Measurements from ENCODE around the gene TOB2.

Gene TOB2

DNA sequence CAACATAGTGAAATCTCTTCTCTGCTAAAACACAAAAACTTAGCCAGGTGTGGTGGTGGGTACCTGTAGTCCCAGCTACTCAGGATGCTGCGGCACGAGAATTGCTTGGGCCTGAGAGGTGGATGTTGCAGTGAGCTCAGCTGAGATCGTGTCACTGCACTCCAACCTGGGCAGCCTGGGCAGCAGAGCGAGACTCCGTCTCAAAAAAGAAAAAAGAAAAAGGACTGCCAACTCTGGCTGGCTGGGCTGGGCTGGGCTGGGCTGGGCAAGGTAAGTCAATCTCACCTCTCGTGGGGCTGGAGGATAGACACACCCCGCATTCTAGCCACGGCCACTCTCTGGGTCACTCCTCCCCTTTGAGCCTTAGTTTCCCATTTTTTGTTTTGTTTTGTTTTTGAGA is 37.9 kb downstream of the TOB2 start:
- Histone ChIP-seq H3K4me1 (ENCODE audit: control insufficient read depth, insufficient read depth, low read length) (no peaks in the 10 kb centered on the region), H3K9me3 (ENCODE audit: control insufficient read depth, insufficient read depth, low read depth, low read length) (no peaks in the 10 kb centered on the region), H3K27ac (ENCODE audit: extremely low read depth, low read depth, low read length) (no peak overlapping the region), H3K4me3 (ENCODE audit: low read depth, low read length) (no peak overlapping the region), H3K36me3 (ENCODE audit: control insufficient read depth in 2 of 2, insufficient read depth in 1 of 2, low read length in 2 of 2) (no peaks in the 10 kb centered on the region)
- ChIA-PET POLR2A (interaction anchor here (0.5 to 1.0 kb wide), 5 partner anchors 60 to 373 kb away, joined by 3 to 11 read pairs (median 4); partner anchors contain the start of genes ACO2 and PHF5A), CTCF (interaction anchor here (0.6 to 3.2 kb wide), 4 partner anchors 36 to 466 kb away, joined by 3 to 23 read pairs (median 4); no protein-coding TSS in a partner anchor)
- TF ChIP-seq, protein P1, sequence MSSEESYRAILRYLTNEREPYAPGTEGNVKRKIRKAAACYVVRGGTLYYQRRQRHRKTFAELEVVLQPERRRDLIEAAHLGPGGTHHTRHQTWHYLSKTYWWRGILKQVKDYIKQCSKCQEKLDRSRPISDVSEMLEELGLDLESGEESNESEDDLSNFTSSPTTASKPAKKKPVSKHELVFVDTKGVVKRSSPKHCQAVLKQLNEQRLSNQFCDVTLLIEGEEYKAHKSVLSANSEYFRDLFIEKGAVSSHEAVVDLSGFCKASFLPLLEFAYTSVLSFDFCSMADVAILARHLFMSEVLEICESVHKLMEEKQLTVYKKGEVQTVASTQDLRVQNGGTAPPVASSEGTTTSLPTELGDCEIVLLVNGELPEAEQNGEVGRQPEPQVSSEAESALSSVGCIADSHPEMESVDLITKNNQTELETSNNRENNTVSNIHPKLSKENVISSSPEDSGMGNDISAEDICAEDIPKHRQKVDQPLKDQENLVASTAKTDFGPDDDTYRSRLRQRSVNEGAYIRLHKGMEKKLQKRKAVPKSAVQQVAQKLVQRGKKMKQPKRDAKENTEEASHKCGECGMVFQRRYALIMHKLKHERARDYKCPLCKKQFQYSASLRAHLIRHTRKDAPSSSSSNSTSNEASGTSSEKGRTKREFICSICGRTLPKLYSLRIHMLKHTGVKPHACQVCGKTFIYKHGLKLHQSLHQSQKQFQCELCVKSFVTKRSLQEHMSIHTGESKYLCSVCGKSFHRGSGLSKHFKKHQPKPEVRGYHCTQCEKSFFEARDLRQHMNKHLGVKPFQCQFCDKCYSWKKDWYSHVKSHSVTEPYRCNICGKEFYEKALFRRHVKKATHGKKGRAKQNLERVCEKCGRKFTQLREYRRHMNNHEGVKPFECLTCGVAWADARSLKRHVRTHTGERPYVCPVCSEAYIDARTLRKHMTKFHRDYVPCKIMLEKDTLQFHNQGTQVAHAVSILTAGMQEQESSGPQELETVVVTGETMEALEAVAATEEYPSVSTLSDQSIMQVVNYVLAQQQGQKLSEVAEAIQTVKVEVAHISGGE (tag by site-specific recombination; conservative IDR thresholded peaks at IDR 0.05; ENCODE audit: low read depth) = no peak
- no peak for TF ChIP-seq ZNF292 (tag by site-specific recombination; IDR thresholded peaks at IDR 0.05; ENCODE audit: borderline replicate concordance, low read depth)
- no peak for TF ChIP-seq ZNF112 (tag by site-specific recombination; IDR thresholded peaks at IDR 0.05)
- TF ChIP-seq ZSCAN30 (tag by site-specific recombination; IDR thresholded peaks at IDR 0.05) = no peak
- TF ChIP-seq ZBTB21 (tag by site-specific recombination; IDR thresholded peaks at IDR 0.05) = no peak
- TF ChIP-seq ZNF677 (tag by site-specific recombination; IDR thresholded peaks at IDR 0.05) = no peak
- no peak for TF ChIP-seq HOXD13 (CRISPR knock-in tag; IDR thresholded peaks at IDR 0.05; ENCODE audit: borderline replicate concordance)
- TF ChIP-seq ZNF48 (tag by site-specific recombination; IDR thresholded peaks at IDR 0.05) = no peak
- no peak for TF ChIP-seq KLF1 (tag by site-specific recombination; IDR thresholded peaks at IDR 0.05)
- TF ChIP-seq ZNF138 (tag by site-specific recombination; IDR thresholded peaks at IDR 0.05; ENCODE audit: borderline replicate concordance) = no peak
- TF ChIP-seq, protein P2, sequence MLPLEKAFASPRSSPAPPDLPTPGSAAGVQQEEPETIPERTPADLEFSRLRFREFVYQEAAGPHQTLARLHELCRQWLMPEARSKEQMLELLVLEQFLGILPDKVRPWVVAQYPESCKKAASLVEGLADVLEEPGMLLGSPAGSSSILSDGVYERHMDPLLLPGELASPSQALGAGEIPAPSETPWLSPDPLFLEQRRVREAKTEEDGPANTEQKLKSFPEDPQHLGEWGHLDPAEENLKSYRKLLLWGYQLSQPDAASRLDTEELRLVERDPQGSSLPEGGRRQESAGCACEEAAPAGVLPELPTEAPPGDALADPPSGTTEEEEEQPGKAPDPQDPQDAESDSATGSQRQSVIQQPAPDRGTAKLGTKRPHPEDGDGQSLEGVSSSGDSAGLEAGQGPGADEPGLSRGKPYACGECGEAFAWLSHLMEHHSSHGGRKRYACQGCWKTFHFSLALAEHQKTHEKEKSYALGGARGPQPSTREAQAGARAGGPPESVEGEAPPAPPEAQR (tag by site-specific recombination; IDR thresholded peaks at IDR 0.05) = no peak
- TF ChIP-seq, protein P3, sequence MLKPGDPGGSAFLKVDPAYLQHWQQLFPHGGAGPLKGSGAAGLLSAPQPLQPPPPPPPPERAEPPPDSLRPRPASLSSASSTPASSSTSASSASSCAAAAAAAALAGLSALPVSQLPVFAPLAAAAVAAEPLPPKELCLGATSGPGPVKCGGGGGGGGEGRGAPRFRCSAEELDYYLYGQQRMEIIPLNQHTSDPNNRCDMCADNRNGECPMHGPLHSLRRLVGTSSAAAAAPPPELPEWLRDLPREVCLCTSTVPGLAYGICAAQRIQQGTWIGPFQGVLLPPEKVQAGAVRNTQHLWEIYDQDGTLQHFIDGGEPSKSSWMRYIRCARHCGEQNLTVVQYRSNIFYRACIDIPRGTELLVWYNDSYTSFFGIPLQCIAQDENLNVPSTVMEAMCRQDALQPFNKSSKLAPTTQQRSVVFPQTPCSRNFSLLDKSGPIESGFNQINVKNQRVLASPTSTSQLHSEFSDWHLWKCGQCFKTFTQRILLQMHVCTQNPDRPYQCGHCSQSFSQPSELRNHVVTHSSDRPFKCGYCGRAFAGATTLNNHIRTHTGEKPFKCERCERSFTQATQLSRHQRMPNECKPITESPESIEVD (tag by site-specific recombination; IDR thresholded peaks at IDR 0.05) = no peak
- TF ChIP-seq ZSCAN16 (tag by site-specific recombination; IDR thresholded peaks at IDR 0.05) = no peak

DNA sequence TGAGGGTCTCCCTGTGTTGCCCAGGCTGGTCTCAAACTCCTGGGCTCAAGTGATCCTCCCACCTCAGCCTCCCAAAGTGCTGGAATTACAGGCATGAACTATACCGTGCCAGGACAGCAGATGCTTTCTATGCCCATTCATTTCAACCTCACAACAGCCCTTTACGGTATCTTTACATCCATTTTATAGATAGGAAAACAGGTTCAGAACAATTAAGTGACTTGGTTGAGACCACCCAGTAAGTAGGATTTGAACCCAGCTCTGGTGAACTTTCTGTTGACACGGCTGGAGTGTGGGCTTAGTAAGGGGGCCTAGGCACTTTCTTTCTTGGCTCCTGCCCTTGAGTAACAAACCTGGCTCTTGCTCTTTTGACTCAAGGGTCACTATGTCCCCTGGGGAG is 39.2 kb downstream of the TOB2 start:
- TF ChIP-seq, protein P4, sequence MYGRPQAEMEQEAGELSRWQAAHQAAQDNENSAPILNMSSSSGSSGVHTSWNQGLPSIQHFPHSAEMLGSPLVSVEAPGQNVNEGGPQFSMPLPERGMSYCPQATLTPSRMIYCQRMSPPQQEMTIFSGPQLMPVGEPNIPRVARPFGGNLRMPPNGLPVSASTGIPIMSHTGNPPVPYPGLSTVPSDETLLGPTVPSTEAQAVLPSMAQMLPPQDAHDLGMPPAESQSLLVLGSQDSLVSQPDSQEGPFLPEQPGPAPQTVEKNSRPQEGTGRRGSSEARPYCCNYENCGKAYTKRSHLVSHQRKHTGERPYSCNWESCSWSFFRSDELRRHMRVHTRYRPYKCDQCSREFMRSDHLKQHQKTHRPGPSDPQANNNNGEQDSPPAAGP (tag by site-specific recombination; IDR thresholded peaks at IDR 0.05) = no peak
- no peak for TF ChIP-seq ZNF561 (tag by site-specific recombination; IDR thresholded peaks at IDR 0.05; ENCODE audit: borderline replicate concordance)
- no peak for TF ChIP-seq ZNF843 (tag by site-specific recombination; IDR thresholded peaks at IDR 0.05)
- TF ChIP-seq, protein P5, sequence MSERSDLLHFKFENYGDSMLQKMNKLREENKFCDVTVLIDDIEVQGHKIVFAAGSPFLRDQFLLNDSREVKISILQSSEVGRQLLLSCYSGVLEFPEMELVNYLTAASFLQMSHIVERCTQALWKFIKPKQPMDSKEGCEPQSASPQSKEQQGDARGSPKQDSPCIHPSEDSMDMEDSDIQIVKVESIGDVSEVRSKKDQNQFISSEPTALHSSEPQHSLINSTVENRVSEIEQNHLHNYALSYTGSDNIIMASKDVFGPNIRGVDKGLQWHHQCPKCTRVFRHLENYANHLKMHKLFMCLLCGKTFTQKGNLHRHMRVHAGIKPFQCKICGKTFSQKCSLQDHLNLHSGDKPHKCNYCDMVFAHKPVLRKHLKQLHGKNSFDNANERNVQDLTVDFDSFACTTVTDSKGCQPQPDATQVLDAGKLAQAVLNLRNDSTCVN (tag by site-specific recombination; optimal IDR thresholded peaks at IDR 0.05) = no peak
- TF ChIP-seq, protein P6, sequence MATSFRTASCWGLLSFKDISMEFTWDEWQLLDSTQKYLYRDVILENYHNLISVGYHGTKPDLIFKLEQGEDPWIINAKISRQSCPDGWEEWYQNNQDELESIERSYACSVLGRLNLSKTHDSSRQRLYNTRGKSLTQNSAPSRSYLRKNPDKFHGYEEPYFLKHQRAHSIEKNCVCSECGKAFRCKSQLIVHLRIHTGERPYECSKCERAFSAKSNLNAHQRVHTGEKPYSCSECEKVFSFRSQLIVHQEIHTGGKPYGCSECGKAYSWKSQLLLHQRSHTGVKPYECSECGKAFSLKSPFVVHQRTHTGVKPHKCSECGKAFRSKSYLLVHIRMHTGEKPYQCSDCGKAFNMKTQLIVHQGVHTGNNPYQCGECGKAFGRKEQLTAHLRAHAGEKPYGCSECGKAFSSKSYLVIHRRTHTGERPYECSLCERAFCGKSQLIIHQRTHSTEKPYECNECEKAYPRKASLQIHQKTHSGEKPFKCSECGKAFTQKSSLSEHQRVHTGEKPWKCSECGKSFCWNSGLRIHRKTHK (tag by site-specific recombination; IDR thresholded peaks at IDR 0.05) = no peak
- no peak for TF ChIP-seq ZNF24 (tag by site-specific recombination; IDR thresholded peaks at IDR 0.05)
- no peak for TF ChIP-seq ZNF221 (tag by site-specific recombination; IDR thresholded peaks at IDR 0.05; ENCODE audit: borderline replicate concordance)
- TF ChIP-seq HOXC10 (CRISPR knock-in tag; IDR thresholded peaks at IDR 0.05) = no peak
- TF ChIP-seq ZNF658 (tag by site-specific recombination; IDR thresholded peaks at IDR 0.05) = no peak
- no peak for TF ChIP-seq ZNF664 (tag by site-specific recombination; IDR thresholded peaks at IDR 0.05)
- no peak overlapping the region for H3K4me3 ChIP-seq (ENCODE audit: low read depth, low read length)
- CTCF ChIA-PET = interaction anchor here (0.7 to 11.6 kb wide), 2 partner anchors 110 to 132 kb away, joined by 3 to 301 read pairs; no protein-coding TSS in a partner anchor
- H3K36me3 ChIP-seq (ENCODE audit: control insufficient read depth in 2 of 2, insufficient read depth in 1 of 2, low read length in 2 of 2) = no peaks in the 10 kb centered on the region
- H3K9me3 ChIP-seq (ENCODE audit: control insufficient read depth, insufficient read depth, low read depth, low read length) = no peaks in the 10 kb centered on the region
- POLR2A ChIA-PET = no interaction called here
- H3K4me1 ChIP-seq (ENCODE audit: control insufficient read depth, insufficient read depth, low read length) = no peaks in the 10 kb centered on the region
- no peak overlapping the region for H3K27ac ChIP-seq (ENCODE audit: extremely low read depth, low read depth, low read length)
